ENCODE results near the gene IL17RA.

IL17RA gene

DNA sequence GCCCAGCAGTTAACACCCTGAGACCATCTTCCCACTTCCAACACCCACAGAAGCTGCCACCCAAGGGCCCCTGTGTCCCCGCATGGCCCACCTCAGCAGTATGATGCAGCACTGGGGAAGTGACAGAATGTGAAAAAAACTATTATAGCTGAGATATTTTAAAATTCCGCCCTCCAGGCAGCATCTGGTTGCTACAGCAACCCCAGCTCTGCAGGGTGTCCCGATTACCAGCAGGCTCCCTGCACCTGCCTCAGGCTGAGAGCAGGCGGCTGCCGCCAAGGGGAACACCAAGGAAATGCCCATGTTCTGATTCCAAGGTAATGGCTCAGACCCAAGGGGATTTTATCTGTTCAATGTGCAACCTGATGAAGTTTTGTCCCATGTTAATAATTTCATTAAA is 46.9 kb downstream of the IL17RA start:
- H4K20me1 ChIP-seq (ENCODE audit: low read depth, low read length), result no peaks in the 10 kb centered on the region
- H3K27me3 ChIP-seq (ENCODE audit: low read length), result no peaks in the 10 kb centered on the region
- H3K27ac ChIP-seq (ENCODE audit: low read depth, low read length), result no peak overlapping the region
- no peaks in the 10 kb centered on the region for H3K9me2 ChIP-seq (replicated peaks; ENCODE audit: insufficient read depth, low read length)
- H3K36me3 ChIP-seq (ENCODE audit: low read length), result no peaks in the 10 kb centered on the region
- no peak overlapping the region for H3K4me3 ChIP-seq (ENCODE audit: insufficient read depth, low read length, poor library complexity, severe bottlenecking)
- H3F3A ChIP-seq (ENCODE audit: insufficient read depth), result no peaks in the 10 kb centered on the region
- TF ChIP-seq EZH2phosphoT487 (conservative IDR thresholded peaks at IDR 0.05; ENCODE audit: low read length) (no peak), CTCF (IDR thresholded peaks at IDR 0.05; ENCODE audit: insufficient read depth, low read length, poor library complexity, severe bottlenecking) (no peak)
- no peak overlapping the region for H3K4me2 ChIP-seq (ENCODE audit: low read depth, low read length, poor library complexity, severe bottlenecking)
- no peaks in the 10 kb centered on the region for H3K9me3 ChIP-seq (ENCODE audit: insufficient read depth, low read length)
- no peaks in the 10 kb centered on the region for H3K79me2 ChIP-seq (ENCODE audit: insufficient read depth, low read length)
- H3K9ac ChIP-seq (ENCODE audit: low read length), result no peak overlapping the region
- H2AFZ ChIP-seq (ENCODE audit: low read depth, low read length, severe bottlenecking), result no peak overlapping the region

GRCh38 chr22:17132112-17132511 is 47.3 kb downstream of the IL17RA start:
- Histone ChIP-seq H3K4me3 (ENCODE audit: insufficient read depth, low read length, poor library complexity, severe bottlenecking) (no peak overlapping the region), H3K27me3 (ENCODE audit: low read length) (no peaks in the 10 kb centered on the region), H2AFZ (ENCODE audit: low read depth, low read length, severe bottlenecking) (no peak overlapping the region)

GRCh38 chr22:17133137-17133536 is 48.3 kb downstream of the IL17RA start:
- no peak overlapping the region for H3K27ac ChIP-seq (ENCODE audit: low read depth, low read length)
- no peaks in the 10 kb centered on the region for H3K9me3 ChIP-seq (ENCODE audit: insufficient read depth, low read length)
- H3K79me2 ChIP-seq (ENCODE audit: insufficient read depth, low read length), result no peaks in the 10 kb centered on the region
- no peak for TF ChIP-seq CTCF (IDR thresholded peaks at IDR 0.05; ENCODE audit: insufficient read depth, low read length, poor library complexity, severe bottlenecking)
- TF ChIP-seq EZH2phosphoT487 (conservative IDR thresholded peaks at IDR 0.05; ENCODE audit: low read length), result no peak
- no peaks in the 10 kb centered on the region for H3K36me3 ChIP-seq (ENCODE audit: low read length)
- H3K4me2 ChIP-seq (ENCODE audit: low read depth, low read length, poor library complexity, severe bottlenecking), result no peak overlapping the region
- no peaks in the 10 kb centered on the region for H3F3A ChIP-seq (ENCODE audit: insufficient read depth)
- H4K20me1 ChIP-seq (ENCODE audit: low read depth, low read length), result no peaks in the 10 kb centered on the region
- H3K9ac ChIP-seq (ENCODE audit: low read length), result no peak overlapping the region
- no peaks in the 10 kb centered on the region for H3K9me2 ChIP-seq (replicated peaks; ENCODE audit: insufficient read depth, low read length)
- no peak overlapping the region for H3K4me3 ChIP-seq (ENCODE audit: insufficient read depth, low read length, poor library complexity, severe bottlenecking)
- H2AFZ ChIP-seq (ENCODE audit: low read depth, low read length, severe bottlenecking), result no peak overlapping the region
- H3K27me3 ChIP-seq (ENCODE audit: low read length), result no peaks in the 10 kb centered on the region

More at GRCh38 chr22:17132112-17132511, 47.3 kb downstream of the IL17RA start:
- Histone ChIP-seq H3K9me2 (replicated peaks; ENCODE audit: insufficient read depth, low read length) (no peaks in the 10 kb centered on the region), H3K9me3 (ENCODE audit: insufficient read depth, low read length) (no peaks in the 10 kb centered on the region), H3K27ac (ENCODE audit: low read depth, low read length) (no peak overlapping the region), H3K79me2 (ENCODE audit: insufficient read depth, low read length) (no peaks in the 10 kb centered on the region), H3K36me3 (ENCODE audit: low read length) (no peaks in the 10 kb centered on the region), H3F3A (ENCODE audit: insufficient read depth) (no peaks in the 10 kb centered on the region), H4K20me1 (ENCODE audit: low read depth, low read length) (no peaks in the 10 kb centered on the region), H3K4me2 (ENCODE audit: low read depth, low read length, poor library complexity, severe bottlenecking) (no peak overlapping the region), H3K9ac (ENCODE audit: low read length) (no peak overlapping the region)
- no peak for TF ChIP-seq CTCF (IDR thresholded peaks at IDR 0.05; ENCODE audit: insufficient read depth, low read length, poor library complexity, severe bottlenecking)
- TF ChIP-seq EZH2phosphoT487 (conservative IDR thresholded peaks at IDR 0.05; ENCODE audit: low read length), result no peak
